SU-DHL-6 (cell line): ENCODE data around the gene GMPPA.

ENCODE experiments used
- H2AFZ ChIP-seq: fragments of 200-600 bp; sonication (generic); 2 replicates; pipeline ENCODE4 v1.6.1; 2014; ENCODE audit warnings: low read depth, mild to moderate bottlenecking, moderate library complexity, mixed read lengths, antibody characterized with exemption, low read length; ENCODE audit not compliant: severe bottlenecking
- H3F3A ChIP-seq: fragments of 200-600 bp; shearing (Covaris generic); 2 replicates; pipeline ENCODE4 v1.6.0; 2016; ENCODE audit warnings: antibody characterized with exemption, mild to moderate bottlenecking; ENCODE audit not compliant: insufficient read depth
- H3K27ac ChIP-seq: fragments of 200-600 bp; sonication (generic); 2 replicates; pipeline ENCODE4 v1.5.1; 2016; ENCODE audit warnings: low read depth, mild to moderate bottlenecking, low read length, moderate library complexity, mixed read lengths
- H3K27me3 ChIP-seq: fragments of 200-600 bp; sonication (generic), shearing (Covaris generic); 2 replicates; pipeline ENCODE4 v1.6.0; 2014; ENCODE audit warnings: mild to moderate bottlenecking, low read length
- H3K36me3 ChIP-seq: fragments of 200-600 bp; sonication (generic); 2 replicates; pipeline ENCODE4 v1.6.1; 2014; ENCODE audit warnings: mild to moderate bottlenecking, low read length, mixed read lengths
- H3K4me2 ChIP-seq: fragments of 300-600, 200-600 bp; shearing (Covaris generic), sonication (generic); 2 replicates; pipeline ENCODE4 v1.6.0; 2014; ENCODE audit warnings: low read length, low read depth, mild to moderate bottlenecking; ENCODE audit not compliant: poor library complexity, severe bottlenecking
- H3K4me3 ChIP-seq: fragments of 200-600 bp; sonication (generic); 2 replicates; pipeline ENCODE4 v1.5.1; 2014; ENCODE audit warnings: antibody characterized with exemption, low read length, mild to moderate bottlenecking, mixed read lengths; ENCODE audit not compliant: insufficient read depth, poor library complexity, severe bottlenecking
- H3K79me2 ChIP-seq: fragments of 200-600 bp; sonication (generic); 2 replicates; pipeline ENCODE4 v1.6.1; 2014; ENCODE audit warnings: mild to moderate bottlenecking, low read length, moderate library complexity; ENCODE audit not compliant: insufficient read depth
- H3K9ac ChIP-seq: fragments of 200-600 bp; sonication (generic); 2 replicates; pipeline ENCODE4 v1.7.0; 2014; ENCODE audit warnings: mild to moderate bottlenecking, low read length
- H3K9me2 ChIP-seq: fragments of 200-600 bp; sonication (generic); replicated peaks from 2 replicates; pipeline ENCODE4 v1.6.1; 2014; ENCODE audit warnings: low read length; ENCODE audit not compliant: insufficient read depth
- H3K9me3 ChIP-seq: fragments of 200-600 bp; sonication (generic); 2 replicates; pipeline ENCODE4 v1.6.1; 2014; ENCODE audit warnings: low read length, mixed read lengths; ENCODE audit not compliant: insufficient read depth
- H4K20me1 ChIP-seq: fragments of 200-600 bp; sonication (generic); 2 replicates; pipeline ENCODE4 v1.6.1; 2014; ENCODE audit warnings: low read depth, mild to moderate bottlenecking, antibody characterized with exemption, low read length, moderate library complexity, mixed read lengths
- EZH2phosphoT487 ChIP-seq: fragments of 200-600 bp; sonication (generic), shearing (Covaris generic); conservative IDR thresholded peaks from 2 replicates; pipeline ENCODE4 v1.6.1; 2018; ENCODE audit warnings: mild to moderate bottlenecking, antibody characterized with exemption, low read length, moderate library complexity, mixed read lengths
- TF ChIP-seq, protein P1 (sequence below): fragments of 200-600 bp; sonication (generic); IDR thresholded peaks from one replicate; pipeline ENCODE4 v1.5.1; 2017; ENCODE audit warnings: antibody characterized with exemption, mild to moderate bottlenecking, low read length, moderate library complexity; ENCODE audit not compliant: insufficient read depth, poor library complexity, severe bottlenecking

Gene GMPPA

DNA sequence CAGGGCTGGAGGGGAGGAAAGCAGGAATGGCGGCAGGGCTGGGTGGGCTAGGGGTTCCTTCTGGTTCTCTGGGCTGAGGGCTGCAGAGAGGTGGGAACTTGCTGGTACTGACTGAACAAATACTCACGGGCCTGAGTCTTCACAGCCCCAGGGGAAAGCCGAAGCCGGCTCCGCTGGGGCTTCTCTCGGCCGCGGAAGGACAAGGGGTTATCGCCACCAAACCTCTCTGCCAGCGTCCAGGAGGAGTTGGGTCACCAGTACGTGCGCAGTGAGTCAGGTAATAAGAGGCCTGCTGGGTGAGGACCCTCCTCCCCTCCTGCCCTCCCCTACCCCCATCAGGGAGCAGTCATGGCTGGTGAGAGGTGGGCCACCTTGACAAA, 13.5 kb upstream of the GMPPA start:
- H3K27ac ChIP-seq: no peak overlapping the region
- H3F3A ChIP-seq: no peaks in the 10 kb centered on the region
- no peaks in the 10 kb centered on the region for H3K9me3 ChIP-seq
- no peaks in the 10 kb centered on the region for H4K20me1 ChIP-seq
- H3K9me2 ChIP-seq: no peaks in the 10 kb centered on the region
- H3K9ac ChIP-seq: no peak overlapping the region
- TF ChIP-seq EZH2phosphoT487: no peak
- TF ChIP-seq, protein P1, sequence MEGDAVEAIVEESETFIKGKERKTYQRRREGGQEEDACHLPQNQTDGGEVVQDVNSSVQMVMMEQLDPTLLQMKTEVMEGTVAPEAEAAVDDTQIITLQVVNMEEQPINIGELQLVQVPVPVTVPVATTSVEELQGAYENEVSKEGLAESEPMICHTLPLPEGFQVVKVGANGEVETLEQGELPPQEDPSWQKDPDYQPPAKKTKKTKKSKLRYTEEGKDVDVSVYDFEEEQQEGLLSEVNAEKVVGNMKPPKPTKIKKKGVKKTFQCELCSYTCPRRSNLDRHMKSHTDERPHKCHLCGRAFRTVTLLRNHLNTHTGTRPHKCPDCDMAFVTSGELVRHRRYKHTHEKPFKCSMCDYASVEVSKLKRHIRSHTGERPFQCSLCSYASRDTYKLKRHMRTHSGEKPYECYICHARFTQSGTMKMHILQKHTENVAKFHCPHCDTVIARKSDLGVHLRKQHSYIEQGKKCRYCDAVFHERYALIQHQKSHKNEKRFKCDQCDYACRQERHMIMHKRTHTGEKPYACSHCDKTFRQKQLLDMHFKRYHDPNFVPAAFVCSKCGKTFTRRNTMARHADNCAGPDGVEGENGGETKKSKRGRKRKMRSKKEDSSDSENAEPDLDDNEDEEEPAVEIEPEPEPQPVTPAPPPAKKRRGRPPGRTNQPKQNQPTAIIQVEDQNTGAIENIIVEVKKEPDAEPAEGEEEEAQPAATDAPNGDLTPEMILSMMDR: no peak
- no peak overlapping the region for H3K4me2 ChIP-seq
- H2AFZ ChIP-seq: no peak overlapping the region
- no peaks in the 10 kb centered on the region for H3K27me3 ChIP-seq
- H3K79me2 ChIP-seq: no peaks in the 10 kb centered on the region
- no peaks in the 10 kb centered on the region for H3K36me3 ChIP-seq
- no peak overlapping the region for H3K4me3 ChIP-seq

DNA sequence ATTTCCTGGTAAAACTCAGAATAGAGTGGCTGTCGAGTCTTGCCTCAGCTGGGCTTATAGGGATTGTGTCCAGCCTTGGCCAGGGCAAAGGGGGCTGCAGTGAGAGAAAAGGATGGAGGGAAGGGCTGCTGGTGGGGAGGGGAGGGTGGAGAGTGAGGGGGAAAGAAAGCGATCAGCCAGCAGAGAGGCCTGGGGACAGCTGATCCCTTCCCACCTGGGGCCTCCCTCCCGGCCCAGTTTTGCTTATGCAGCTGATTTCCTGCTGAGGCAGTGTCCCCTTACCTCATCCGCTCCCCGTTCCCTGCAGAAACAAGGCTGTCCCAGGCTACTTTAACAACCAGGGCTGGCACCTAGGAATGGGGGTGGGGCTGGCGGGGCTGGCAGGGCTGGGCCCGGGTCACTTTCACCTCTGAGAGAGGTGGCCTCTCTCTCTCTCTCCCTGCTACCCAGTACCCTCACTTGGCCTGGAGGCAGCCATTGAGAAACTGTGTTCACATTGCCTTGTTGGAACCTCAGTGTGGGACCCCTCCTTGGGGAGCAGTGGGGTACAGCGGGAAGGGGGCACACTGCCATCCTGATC, 12.2 kb upstream of the GMPPA start:
- Histone ChIP-seq H3K9ac (no peak overlapping the region), H3F3A (no peaks in the 10 kb centered on the region), H3K27ac (no peak overlapping the region), H3K79me2 (no peaks in the 10 kb centered on the region), H3K9me3 (no peaks in the 10 kb centered on the region), H3K27me3 (no peaks in the 10 kb centered on the region), H3K4me3 (no peak overlapping the region), H2AFZ (no peak overlapping the region), H3K4me2 (no peak overlapping the region), H3K36me3 (no peaks in the 10 kb centered on the region), H3K9me2 (no peaks in the 10 kb centered on the region), H4K20me1 (no peaks in the 10 kb centered on the region)
- TF ChIP-seq EZH2phosphoT487: no peak
- TF ChIP-seq, protein P1: no peak

DNA sequence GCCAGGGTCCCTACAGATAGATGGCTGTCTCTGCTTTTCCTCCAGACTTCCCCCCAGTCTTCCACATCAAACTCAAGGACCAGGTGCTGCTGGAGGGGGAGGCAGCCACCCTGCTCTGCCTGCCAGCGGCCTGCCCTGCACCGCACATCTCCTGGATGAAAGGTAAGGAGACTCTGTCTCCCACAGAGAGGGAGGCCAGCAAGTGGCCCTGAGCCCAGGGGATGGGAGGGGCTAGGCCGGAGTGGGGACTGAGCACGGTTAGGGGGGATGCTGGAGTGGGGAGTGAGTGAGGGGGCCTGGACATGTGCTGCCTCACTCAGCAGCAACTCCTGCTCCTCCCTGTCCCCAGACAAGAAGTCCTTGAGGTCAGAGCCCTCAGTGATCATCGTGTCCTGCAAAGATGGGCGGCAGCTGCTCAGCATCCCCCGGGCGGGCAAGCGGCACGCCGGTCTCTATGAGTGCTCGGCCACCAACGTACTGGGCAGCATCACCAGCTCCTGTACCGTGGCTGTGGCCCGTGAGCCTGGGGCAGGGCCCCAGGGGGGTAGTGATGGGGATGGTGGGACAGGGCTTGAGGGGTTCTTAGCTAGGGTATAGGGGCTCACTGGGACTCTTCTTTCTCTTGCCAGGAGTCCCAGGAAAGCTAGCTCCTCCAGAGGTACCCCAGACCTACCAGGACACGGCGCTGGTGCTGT, 10.4 kb upstream of the GMPPA start:
- no peaks in the 10 kb centered on the region for H3K27me3 ChIP-seq
- no peaks in the 10 kb centered on the region for H3K36me3 ChIP-seq
- no peaks in the 10 kb centered on the region for H3K79me2 ChIP-seq
- no peaks in the 10 kb centered on the region for H4K20me1 ChIP-seq
- H3K4me3 ChIP-seq: no peak overlapping the region
- H3K4me2 ChIP-seq: no peak overlapping the region
- H2AFZ ChIP-seq: no peak overlapping the region
- H3K9me2 ChIP-seq: no peaks in the 10 kb centered on the region
- TF ChIP-seq, protein P1: no peak
- no peak for TF ChIP-seq EZH2phosphoT487
- H3K27ac ChIP-seq: no peak overlapping the region
- H3F3A ChIP-seq: no peaks in the 10 kb centered on the region
- H3K9me3 ChIP-seq: no peaks in the 10 kb centered on the region
- no peak overlapping the region for H3K9ac ChIP-seq
